Heart left ventricle (tissue), 13 donors: ENCODE data around the gene LAMA5.

Experiments used
- POLR2A ChIP-seq, 2 donors: fragments of 450-650 bp; IDR thresholded peaks; one replicate each; pipeline ENCODE4 v1.6.1; 2017; ENCODE audit warnings: antibody characterized with exemption in 2 of 2, mild to moderate bottlenecking in 2 of 2, moderate library complexity in 2 of 2
- TF ChIP-seq, protein P1 (sequence below), 12 donors: fragments of 200-600 bp; sonication (generic) in 4 of 12; IDR thresholded peaks; one replicate each; pipeline versions ENCODE4 v1.5.0 to v1.8.0; 2018 to 2022; ENCODE audit warnings: antibody characterized with exemption in 12 of 12, mild to moderate bottlenecking in 5 of 12
- donor health status: ischemic (EF 13 %, LVEDD 7.1; RV severe dilation, severe dysfunction).
- donor health status: DM: no; HTN: yes; CAD: no.
- donor health status: DM: no; HTN: no; CAD: no.
- donor health status: ischemic (EF 25% LVEDD 6.9; RV normal size, moderate dysfunction).
- donor health status: ischemic (EF 25% LVEDD 5.7; RV mildly dilated, moderate dysfunction).
- donor health status: ischemic (EF 35%, LVEDD 5.7; RV mildly dilated, moderate dysfunction).
- donor health status: nonischemic (EF 11% LVEDD 7.7; RV severe dilation, severe dysfunction).
- donor health status: DM: yes; HTN: yes; CAD: no.
- donor health status: PGD.
- donor health status: ischemic (EF 29% LVEDD 5.4; RV normal size, mild dysfunction).
- donor health status: nonischemic (EF 23%, LVEDD 6.1; RV moderate dilation, normal function).

DNA sequence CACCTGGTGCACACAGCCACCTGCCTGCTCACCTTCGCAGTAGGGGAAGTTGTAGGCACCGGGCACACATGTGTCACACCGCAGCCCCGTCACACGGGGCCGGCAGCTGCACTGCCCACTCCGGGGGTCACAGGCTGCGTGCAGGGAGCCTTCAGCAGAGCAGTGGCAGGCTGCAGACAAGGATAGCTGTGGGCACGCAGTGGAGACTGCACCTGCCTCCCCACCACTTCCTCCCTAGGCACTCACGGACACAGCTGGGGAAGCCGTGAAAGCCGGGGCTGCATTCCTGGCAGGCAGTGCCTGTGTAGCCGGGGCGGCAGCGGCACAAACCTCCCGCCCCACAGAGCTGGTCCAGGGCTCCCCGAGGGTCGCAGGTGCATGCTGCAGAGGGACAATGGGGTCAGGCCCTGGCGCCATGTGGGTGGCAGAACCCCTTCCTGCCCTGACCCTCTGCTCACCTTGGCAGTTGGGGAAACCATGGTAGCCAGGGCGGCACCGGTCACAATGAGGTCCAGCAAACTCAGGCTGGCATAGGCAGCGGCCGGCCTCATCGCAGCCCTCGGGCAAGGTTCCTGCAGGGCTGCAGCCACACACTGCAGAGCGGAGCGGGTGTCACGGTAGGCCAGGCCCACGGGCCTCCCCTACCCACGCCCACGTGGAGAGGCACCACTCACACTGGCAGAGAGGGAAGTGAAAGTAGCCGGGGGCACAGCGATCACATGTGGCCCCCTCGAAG, 29.4 kb downstream of the LAMA5 start:
- TF ChIP-seq, protein P1, sequence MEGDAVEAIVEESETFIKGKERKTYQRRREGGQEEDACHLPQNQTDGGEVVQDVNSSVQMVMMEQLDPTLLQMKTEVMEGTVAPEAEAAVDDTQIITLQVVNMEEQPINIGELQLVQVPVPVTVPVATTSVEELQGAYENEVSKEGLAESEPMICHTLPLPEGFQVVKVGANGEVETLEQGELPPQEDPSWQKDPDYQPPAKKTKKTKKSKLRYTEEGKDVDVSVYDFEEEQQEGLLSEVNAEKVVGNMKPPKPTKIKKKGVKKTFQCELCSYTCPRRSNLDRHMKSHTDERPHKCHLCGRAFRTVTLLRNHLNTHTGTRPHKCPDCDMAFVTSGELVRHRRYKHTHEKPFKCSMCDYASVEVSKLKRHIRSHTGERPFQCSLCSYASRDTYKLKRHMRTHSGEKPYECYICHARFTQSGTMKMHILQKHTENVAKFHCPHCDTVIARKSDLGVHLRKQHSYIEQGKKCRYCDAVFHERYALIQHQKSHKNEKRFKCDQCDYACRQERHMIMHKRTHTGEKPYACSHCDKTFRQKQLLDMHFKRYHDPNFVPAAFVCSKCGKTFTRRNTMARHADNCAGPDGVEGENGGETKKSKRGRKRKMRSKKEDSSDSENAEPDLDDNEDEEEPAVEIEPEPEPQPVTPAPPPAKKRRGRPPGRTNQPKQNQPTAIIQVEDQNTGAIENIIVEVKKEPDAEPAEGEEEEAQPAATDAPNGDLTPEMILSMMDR (IDR thresholded peaks at IDR 0.05) = no peak
- TF ChIP-seq POLR2A (IDR thresholded peaks at IDR 0.05) = no peak
